A204.1 (cell line): ENCODE results near the gene ID3.
"Not testable (repeated sequence)": the region's sequence is repeated elsewhere in the genome, so short reads cannot be mapped to it uniquely, and the experiment has no call there.

Experiments
- FAIRE-seq: peaks from 2 replicates; lab custom pipeline; 2012; peaks lifted over from hg19 to GRCh38; lab: Jason Lieb, UNC

Gene ID3

DNA sequence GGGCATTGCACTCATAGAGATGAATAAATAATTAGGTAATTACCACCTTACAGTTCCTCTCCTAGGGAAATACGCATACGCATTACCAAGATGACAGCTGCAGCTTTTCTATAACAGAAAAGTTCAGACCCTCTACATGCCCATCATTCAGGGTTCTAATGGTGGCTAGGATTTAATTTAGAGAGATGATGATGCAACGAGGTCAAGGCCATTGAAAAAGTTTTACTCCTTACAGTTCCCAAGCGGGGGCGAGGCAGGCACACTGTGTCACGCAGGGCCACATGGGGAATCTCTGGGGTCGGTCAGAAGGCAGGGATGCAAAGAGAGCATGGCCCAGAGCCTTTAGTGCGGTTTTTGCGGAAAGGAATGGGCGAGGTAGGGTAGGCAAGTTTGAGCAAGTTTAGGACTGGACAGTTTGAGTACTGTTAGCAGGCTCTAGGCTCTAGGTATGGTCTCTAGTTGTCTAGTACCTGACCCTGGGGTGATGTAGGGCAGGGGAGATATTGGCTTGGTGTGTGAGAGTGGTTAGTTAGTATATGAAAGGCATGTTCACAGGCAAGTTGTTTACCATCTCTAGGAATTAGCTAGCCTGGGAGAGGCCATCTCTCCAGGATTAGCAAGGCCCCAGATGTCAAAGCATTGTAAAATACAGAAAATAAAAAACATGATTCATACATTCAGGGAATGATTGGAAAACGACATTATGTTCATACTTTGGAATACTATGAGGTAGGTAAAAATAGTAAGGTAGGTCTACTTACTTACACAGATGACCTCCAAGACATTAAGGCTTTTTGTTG lies 29.6 kb upstream of the ID3 start:
- no peak for FAIRE-seq

DNA sequence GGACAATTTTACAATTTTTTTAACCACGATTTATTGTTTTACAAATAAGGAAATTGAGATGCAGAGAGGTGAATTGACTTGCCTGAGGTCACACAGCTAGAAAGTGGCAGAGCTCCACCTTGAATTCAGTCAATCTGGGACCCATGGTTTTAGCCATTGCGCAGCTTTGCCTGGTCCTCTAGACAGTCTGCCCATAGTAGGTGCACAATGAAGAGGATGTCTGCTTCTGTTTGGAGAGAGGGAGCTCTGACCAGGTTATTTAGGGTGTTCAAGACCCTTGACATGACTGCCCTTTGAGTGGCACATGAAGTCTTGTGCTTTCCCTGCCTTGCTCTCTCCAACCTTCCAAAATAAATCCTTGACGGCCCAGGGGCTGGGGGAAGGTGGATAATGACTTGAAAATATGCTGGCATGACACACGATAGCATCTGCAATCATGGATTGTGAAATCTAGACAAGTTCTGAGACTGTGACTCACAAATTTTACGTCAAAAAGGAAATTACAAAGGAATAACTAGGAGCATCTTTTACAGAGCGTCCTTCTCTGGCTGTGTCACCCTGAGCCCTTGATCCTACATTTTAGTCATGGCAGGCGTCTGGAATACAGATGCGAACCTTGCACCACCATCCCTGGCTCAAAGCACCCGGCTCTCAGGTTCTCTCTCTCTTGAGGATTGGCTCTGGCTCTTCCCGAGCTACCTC lies 26.2 kb upstream of the ID3 start:
- no peak for FAIRE-seq

DNA sequence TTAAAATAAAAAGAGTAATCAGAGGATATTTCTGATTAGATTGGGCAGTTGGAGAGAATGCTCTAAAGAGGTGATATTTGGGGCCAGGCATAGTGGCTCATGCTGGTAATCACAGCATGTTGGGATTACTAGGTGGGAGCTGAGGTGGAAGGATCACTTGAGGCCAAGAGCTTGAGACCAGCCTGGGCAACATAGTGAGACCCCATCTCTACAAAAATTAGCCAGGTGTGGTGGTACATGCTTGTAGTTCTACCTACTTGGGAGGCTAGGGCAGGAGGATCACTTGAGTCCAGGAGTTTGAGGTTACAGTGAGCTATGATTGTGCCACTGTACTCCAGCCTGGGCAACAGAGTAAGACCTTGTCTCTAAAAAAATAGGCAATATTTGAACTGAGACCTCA lies 24.4 kb upstream of the ID3 start:
- FAIRE-seq = not testable (repeated sequence)

DNA sequence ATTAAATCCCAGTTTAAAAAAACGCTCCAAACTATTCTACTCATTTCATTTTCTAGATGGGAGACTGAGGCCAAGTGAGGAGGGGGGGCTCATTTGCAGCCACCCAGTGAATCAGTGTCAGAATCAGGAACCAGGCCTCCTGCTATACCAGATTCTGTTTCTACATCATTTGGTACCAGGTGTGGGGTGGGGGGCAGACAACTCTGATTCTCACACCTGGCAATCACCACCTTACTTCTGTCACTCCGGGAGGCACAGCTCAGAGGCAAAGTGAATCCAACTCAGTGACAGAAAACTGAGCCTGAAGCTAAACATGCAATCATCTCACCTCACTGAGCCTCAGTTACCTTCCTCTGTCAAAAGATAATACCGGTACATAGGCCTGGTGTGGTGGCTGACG lies 23.5 kb upstream of the ID3 start:
- no peak for FAIRE-seq

DNA sequence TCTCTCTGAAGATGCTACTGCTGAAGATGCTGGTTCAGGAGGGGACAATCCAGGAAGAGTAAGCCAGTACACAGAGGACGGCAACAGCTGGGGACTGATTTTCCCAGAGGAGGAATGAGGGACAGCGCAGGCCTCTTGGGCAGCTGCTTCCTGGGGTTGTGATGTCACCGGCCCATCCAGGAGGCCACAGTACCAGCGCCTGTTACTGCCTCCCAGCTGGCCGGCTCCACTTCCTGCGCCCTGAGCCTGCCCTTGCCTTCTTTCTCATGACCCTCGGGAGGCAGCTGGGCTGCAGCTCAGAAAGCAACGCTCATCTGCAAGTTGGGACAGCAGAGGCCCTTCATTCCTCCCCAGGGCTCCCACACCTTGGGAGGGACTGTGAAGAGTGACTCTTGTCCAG lies 21.9 kb upstream of the ID3 start:
- FAIRE-seq = no peak

DNA sequence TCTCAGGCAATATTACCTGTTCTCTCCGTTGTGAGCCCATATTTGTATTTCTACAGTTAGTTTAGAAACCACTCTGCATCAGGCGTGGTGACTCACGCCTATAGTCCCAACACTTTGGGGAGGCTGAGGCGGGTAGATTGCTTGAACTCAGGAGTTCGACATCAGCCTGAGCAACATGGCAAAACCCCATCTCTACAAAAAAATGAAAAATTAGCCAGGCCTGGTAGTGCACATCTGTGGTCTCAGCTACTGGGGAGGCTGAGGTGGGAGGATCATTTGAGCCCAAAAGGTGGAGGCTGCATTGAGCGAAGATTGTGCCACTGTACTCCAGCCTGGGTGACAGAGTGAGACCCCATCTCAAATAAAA lies 19.7 kb upstream of the ID3 start:
- no peak for FAIRE-seq

DNA sequence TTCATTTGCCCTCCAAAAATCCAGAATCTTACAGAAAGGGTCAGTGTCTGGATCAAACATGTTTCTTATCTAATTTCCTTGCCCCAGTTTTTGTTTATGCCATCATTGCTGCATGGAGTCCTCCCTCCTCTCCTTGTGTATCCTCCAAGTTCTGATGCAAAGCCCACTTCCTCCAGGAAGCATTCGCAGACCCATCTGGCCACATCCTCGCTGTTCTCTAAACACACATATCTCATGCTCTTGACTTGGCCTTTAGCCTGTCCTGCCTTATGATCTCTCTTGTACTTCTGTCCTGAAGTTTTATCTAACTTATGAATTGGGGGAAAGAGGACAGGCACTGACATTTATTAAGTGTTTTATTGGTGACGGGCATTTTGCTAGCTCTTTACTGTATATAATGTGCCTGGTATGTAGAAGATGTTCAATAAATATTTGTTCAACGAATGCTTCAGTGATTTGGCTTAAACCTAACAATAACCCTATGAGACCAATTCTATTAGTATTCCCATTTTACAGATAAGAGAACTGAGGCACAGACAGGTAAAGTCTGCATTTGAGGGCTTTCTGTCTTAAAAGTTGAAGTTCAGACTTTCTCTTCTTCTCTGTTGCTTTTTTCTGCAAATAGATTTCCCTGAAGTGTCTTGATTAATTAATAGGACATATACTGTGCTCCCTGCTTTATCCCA lies 19.2 kb upstream of the ID3 start:
- FAIRE-seq = no peak

DNA sequence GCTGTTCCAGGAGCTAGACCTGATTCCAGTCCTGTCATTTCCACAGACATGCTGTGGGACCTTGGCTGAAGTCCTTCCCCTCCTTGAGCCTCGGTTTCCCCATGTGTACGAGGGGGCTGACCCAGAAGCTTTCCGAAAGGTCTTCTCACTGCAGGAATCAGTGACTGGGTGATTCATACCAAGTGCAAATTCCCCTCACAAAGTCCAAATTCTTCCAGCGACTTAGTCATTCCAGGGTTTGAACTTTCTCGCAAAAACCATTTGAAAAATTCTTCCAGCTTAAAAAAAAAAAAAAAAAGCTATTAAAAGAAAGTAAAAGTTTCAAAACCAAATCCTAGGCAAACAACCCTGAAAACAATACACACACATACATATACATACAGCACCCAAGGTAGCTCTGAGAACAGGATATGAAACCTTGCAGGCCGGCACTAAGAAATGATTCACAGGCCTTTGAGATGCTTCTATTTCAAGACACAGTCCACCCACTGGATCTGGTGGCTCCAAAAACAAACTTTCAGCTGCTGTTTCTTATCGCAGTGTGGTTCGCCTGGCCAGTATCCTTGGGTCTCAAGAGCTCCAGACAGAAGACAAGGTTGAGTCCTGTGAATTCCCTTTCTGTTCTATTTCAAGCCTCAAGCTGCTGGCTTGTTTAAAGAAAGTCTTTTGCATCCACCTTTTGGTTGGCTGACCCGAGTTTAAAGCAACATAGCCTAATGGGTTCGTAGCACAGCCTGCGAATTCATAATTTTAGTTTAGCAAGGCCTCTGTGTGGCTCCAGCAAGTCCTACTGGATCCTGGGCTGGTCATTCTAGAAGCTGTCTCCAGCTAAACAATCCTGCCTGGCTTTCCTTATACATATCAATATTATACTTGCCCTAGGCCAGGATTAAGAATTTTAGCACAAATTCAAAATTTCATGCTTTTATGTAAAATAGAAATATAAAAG lies 18.0 kb upstream of the ID3 start:
- FAIRE-seq = no peak

DNA sequence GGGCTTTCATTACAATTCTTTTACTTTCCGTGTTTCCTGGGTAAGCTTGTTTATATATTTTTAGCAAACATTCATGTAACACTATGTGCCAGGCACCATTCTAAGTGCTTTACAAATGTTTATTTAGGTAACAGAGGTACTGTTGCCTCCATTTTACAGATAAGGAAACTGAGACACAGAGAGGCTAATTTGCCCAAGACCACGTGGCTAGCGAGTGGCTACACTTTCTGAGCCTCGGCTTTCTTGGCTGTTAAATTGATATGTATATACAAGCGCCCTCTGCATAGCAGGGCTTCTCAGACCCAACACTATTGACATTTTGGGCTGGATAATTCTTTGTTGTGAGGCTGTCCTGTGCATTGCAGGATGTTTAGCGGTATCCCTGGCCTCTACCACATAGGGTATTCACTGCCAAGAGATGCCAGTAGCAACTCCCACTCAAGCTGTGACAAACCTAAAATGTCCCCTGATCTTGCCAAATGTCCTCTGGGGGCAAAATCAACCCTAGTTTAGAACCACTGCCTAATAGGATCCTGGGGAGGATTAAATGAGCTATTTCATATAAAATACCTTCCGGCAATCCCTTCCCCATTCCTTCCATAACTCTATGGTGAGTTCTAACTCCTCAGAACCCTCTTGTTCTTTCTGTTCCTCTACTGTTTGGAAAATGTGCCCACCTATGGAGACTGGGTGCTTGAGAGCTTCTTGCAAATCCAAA lies 17.2 kb upstream of the ID3 start:
- no peak for FAIRE-seq

DNA sequence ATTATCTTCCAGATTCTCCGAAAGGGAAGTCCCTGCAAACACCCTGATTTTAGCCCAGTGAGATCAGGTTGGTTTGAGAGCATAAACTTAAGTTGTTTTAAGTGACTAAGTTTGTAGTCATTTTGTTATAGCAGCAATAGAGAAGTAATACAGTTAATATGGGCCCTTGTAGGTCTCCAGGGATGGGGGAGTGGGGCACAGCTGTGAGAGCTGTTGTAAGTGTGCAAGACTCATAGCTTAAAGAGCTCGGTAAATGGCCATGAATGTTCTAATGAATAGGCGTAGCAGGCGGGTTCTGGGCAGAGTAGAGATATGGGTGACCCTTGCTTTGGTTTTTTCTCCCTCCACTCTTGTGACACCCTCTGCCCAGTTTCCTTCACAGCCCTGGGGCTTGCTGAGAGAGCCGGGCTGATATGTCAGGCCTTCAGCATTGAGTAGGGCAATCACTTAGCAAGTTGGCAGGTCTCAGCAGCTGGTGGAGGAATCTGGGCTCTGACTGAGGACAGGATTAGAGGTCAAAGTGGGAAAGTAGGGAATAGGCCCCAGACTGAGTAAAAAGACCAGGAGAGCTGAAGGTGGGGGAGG lies 16.0 kb upstream of the ID3 start:
- FAIRE-seq = no peak

DNA sequence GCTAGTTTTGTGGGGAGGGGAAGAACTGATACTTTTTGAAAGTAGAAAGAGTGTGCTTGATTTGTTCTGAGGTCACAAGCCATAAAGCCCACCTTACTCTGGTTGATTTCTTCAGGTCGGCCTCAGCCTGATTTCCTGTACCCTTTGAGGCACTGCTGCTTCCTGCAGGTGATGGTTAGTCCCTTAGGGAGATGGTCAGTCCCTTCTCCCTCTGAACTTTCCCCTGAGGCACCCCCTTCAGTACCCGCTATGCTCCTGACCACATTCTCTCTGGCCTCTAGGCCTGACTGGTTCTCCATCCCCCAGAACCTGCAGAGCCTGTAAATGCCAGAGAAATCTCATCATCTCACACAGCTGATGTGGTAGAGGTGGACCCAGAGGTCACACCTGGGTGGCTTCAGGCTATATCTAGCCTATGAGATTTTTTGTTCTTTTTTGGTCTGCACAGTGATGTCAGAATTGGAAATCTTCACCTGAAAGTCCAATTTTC lies 15.0 kb upstream of the ID3 start:
- no peak for FAIRE-seq

DNA sequence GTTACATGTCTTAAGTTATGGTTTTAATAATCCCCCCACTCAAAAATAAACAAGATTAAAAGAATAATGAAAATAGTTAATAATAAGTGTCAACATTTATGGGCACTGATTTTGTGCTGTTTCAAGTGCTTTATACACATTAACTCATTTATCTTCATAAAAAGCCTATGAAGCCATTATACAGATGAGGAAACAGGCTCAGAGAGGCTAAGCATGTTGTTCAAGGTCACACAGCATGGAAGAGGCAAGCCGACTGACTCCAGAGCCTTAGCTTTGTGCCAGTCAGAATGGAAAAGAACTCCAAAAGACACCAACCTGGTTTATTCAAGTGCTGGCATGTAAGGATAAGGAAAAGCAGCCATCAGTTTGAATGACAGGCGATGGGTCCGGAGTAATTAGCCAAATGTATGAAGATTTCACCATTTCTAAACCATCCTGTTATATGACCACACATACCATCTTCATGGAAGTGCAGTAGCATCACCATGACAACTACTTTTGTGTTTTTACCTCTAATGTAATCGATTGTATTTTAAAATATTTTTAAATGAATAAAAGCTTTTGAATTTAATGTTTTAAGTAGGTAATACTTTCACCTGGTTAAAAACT lies 14.4 kb upstream of the ID3 start:
- FAIRE-seq = no peak

DNA sequence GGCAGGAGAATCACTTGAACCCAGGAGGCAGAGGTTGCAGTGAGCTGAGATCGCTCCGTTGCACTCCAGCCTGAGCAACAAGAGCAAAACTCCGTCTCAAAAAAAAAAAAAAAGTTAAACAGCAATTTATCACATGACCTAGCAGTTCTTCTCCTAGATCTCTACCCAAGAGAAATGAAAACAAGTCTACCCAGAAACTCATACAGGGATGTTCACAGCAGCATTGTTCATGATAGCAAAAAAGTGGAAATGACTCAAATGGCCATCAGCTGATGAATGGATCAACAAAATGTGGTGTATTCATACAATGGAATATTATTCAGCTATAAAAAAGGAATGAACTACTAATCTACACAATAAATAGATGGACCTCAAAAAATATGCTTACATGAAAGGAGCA lies 12.2 kb upstream of the ID3 start:
- no peak for FAIRE-seq

DNA sequence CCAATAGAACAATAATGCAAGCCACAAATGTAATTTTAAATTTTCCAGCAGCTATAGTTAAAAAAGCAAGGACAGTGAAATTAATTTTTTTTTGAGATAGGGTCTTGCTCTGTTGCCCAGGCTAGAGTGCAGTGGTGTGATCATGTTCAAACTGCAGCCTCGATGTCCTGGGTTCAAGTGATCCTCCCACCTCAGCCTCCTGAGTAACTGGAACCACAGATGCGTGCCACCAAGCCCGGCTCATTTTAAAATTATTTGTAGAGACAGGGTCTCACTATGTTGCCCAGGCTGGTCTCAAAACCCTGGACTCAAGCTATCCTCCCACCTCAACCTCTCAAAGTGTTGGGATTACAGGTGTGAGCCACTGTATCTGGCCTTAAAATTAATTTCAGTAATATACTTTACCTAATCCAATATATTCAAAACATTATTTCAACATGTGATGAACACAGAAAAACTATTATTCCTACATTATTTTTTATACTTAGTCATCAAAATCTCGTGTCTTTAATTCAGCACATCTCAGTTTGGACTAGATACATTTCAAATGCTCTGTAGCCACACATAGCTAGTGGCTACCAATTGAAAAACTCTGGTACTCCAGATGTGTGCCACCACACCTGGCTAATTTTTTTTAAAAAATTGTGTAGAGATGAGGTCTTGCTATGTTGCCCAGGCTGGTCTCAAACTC lies 10.8 kb upstream of the ID3 start:
- no peak for FAIRE-seq

DNA sequence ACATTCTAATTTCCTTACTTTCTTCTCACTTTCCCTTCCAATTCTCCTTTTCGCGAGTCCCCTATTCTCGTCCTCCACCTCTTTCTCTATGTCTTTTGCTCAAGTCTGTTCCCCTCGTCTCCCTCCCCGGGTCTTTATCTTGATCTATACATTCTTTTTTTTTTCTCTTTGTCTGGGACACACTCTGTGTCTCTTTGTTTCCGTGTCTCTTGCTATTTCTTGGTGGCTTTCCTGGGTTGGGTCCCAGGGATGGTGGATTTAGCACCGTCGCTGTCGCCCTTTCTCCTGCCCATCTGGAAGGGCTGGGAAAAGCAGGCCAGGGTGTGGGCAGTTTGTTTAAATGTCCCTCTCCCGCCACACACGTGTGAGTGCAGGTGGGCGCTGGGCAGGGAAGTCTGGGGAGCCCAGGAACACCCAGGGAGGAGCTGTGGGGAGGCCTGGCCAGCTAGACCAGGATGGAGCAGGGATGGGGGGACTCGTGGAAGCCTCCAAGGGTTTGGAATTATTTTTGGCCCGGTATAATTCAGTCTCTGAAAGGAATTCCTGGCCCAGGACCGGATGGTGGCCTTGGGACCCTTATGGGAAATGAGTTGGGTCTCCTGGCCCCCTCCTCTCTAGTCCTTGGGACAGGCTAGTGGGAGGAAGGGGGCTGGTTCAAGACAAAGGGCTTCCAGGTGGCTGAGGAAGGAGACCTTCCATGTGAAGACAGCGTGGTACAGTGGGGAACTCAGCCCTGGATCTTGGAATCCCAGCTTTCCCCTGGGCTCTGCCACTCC lies 9.5 kb upstream of the ID3 start:
- FAIRE-seq = no peak

DNA sequence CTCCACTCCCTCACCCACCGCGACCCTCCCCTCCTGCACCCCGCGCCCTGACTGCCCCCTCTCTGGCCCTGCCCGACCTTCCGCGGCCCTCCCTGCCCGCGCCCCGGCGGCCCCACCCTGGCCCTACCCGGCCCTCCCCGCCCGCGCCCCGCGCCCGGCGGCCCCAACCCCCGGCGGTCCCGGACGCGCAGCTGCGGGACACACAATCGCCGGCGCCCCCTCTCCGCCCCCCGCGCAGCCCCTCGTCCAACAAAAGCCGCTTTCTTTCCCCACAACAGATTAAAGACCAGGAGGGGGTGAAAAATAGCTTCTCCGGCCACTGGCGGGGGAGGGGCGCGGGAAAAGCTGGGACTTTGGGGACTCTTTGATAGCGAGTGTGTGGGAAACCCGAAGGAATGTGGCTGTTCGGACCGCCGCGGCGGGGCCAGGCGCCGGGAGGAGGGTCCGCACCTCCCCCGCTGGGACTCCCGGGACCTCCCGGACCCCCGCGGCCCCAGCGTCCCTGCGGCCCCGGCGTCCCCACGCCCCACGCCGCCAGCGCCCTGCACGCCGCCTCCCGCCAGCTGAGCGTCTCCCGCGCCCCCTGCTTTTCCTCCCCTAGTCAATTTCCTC lies 8.8 kb upstream of the ID3 start:
- no peak for FAIRE-seq

DNA sequence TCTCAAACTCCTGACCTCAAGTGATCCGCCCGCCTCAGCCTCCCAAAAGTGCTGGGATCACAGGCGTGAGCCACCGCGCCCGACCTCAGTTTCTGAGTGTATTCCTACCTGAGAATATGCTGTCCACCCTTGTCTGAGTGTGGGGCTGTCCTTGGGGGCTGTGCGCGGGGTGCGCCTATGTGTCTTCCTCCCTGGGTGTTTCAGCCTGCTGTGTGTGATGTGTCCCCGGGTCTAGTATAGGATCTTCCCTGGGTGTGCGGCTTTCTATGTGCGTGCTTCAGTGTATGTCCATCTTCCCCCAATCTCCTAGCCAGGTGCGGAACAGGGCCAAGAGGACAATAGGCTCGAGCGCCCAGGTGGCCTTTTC lies 8.3 kb upstream of the ID3 start:
- no peak for FAIRE-seq

DNA sequence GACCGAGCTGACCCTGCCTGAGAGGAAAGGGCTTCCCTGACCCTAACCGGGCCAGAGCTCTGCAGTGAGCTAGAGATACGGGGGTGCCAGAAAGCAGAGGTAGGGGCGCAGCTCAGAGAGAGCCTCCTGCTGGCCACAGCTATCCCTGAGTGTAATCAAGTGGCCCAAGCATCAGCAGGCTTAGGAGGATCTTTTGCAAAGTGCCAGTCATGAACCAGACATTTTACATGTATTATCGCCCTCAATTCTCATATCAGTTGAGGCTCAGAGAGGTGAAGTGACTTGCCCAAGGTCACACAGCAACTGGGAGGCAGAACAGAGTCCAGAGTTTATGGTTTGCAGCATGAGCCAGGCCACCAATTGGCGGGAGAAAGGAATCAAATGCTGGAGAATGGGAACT lies 7.0 kb upstream of the ID3 start:
- FAIRE-seq = no peak

DNA sequence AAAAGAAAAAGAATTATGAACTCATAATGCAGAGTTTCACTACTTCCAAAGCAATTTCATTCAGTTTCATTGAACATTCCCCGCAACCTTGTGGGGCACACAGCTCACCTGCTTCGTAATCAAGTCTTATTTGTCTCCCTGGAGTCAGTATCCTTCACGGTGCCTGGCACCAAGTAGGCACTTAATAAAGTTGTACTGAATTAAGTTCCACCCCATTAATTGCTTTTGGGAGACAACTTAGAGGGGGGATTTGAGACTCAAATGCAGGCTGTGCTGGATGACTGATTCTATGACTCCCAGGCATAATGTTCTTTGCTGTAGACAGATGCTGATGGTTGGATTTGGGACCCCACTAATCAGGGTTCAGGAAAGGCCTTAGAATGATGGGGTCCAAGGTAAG lies 6.5 kb upstream of the ID3 start:
- no peak for FAIRE-seq
